Measurements from ENCODE around the gene SH2D3C.

SH2D3C gene

DNA sequence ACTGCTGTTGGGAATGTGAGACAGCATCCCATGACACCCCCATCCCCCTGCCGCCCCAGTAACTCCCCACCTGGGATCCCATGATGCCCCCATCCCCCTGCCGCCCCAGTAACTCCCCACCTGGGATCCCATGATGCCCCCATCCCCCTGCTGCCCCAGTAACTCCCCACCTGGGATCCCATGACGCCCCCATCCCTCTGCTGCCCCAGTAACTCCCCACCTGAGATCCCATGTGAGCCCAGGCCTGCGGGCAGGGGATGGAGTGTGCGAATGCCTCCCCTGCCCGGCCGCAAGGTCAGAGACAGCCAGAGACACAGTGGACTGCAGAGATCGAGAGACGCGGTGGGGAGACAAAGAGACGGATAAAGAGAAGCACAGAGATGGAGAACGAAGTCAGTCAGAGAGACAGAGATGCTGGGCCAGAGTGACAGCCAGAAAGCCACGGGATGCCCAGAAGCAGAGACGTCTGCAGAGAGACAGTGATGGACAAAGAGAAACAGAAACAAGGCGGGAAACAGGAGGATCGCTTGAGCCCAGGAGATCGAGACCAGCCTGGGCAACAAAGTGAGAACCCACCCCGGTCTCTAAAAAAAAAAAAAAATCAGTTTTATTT, 992 bp downstream of the SH2D3C start:
- H3K4me1 ChIP-seq (ENCODE audit: insufficient read depth, low read length), result peaks cover 7% of the 10 kb centered on the region; the same call in 1 of the 2 replicates
- H3K27me3 ChIP-seq (ENCODE audit: insufficient read depth, low read length), result no peaks in the 10 kb centered on the region
- no peak overlapping the region for H3K9ac ChIP-seq (ENCODE audit: low read depth, low read length)
- H3K9me3 ChIP-seq (ENCODE audit: insufficient read depth, low read depth, low read length), result no peaks in the 10 kb centered on the region
- H3K36me3 ChIP-seq (ENCODE audit: insufficient read depth, low read depth, low read length), result no peaks in the 10 kb centered on the region
- H3K27ac ChIP-seq (ENCODE audit: low read length), result no peak overlapping the region
- no peak overlapping the region for H3K4me3 ChIP-seq (ENCODE audit: low read length)

DNA sequence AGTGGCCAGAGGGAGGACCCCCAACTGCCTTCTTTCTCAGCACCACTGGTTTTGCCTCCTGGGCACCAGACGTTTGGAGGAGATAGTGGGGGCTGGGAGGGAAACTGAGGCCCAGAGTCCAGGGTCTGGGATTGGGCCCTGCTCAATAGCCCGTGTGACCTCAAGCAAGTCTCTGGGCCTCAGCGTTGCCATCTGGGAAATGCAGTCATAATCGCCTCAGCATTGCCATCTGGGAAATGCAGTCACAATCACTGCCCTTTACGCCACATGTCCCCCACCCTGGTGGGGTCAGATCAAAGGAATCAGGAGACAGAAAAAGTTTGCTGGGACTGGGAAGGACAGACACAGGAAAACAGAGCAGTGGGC, 1.6 kb downstream of the SH2D3C start:
- Histone ChIP-seq H3K36me3 (ENCODE audit: insufficient read depth, low read depth, low read length) (no peaks in the 10 kb centered on the region), H3K4me1 (ENCODE audit: insufficient read depth, low read length) (peaks cover 7% of the 10 kb centered on the region; the same call in 1 of the 2 replicates), H3K9me3 (ENCODE audit: insufficient read depth, low read depth, low read length) (no peaks in the 10 kb centered on the region), H3K9ac (ENCODE audit: low read depth, low read length) (peak overlapping the region; percentile 45; the same call in 1 of the 2 replicates), H3K27me3 (ENCODE audit: insufficient read depth, low read length) (no peaks in the 10 kb centered on the region), H3K27ac (ENCODE audit: low read length) (no peak overlapping the region), H3K4me3 (ENCODE audit: low read length) (no peak overlapping the region)

DNA sequence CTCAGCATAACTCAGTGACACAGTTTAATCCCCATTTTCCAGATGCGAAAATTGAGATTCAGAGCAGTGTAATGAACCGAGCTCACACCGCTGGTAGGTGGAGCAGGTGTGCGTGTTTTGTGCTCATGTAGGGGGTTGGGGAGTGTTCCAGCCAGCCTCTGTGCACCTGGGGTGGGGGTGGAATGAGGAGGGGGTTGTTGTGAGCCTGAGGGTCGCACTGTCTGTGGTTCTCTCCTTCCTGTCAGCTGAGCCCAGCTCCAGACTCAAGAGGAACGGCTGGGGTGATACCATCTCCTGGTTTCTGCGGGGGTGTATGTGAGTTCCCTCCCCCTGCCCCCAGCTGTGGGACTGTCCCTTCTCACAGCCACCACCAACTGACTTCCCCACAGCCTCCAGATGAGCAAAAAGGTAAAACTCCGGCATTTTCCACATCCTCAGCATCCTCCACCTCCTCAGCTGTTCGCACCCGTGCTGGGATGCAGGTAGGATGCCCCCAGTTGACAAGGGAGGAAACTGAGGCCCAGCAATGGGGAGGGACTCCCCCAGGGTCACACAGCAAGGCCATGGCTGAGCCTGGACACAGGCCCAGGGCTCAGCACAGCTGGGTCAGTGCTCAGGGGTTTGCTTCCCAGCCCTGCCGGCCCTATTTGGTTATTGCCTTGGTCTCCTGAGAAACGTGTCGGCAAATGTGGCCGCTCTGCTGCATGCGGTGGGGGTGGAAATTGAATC, 2.1 kb downstream of the SH2D3C start:
- no peak overlapping the region for H3K27ac ChIP-seq (ENCODE audit: low read length)
- peak overlapping the region; percentile 45; the same call in 1 of the 2 replicates for H3K9ac ChIP-seq (ENCODE audit: low read depth, low read length)
- H3K4me3 ChIP-seq (ENCODE audit: low read length), result no peak overlapping the region
- no peaks in the 10 kb centered on the region for H3K27me3 ChIP-seq (ENCODE audit: insufficient read depth, low read length)
- H3K9me3 ChIP-seq (ENCODE audit: insufficient read depth, low read depth, low read length), result no peaks in the 10 kb centered on the region
- H3K36me3 ChIP-seq (ENCODE audit: insufficient read depth, low read depth, low read length), result no peaks in the 10 kb centered on the region
- peaks cover 7% of the 10 kb centered on the region; the same call in 1 of the 2 replicates for H3K4me1 ChIP-seq (ENCODE audit: insufficient read depth, low read length)

DNA sequence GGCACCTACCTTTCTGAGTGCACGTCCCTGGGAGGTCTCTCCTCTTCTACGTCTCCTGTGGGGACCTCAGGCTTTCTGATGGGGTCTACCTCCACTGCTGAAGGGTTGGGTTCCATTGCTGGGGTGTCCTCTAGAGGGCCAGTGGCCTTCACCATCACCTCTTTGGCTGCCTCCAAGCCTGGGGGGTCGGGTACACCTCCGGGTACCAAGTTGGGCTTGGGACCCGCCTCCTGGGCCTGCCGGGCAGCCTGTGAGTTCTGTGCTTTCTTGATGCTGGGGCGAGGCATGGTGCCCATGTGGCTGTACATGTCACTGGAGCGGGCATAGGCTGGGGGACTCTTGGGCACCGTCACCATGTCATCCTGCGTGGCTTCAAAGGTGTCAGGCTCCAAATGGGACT, 4.5 kb downstream of the SH2D3C start:
- no peaks in the 10 kb centered on the region for H3K9me3 ChIP-seq (ENCODE audit: insufficient read depth, low read depth, low read length)
- peaks cover 15% of the 10 kb centered on the region; the same call in 1 of the 2 replicates for H3K4me1 ChIP-seq (ENCODE audit: insufficient read depth, low read length)
- H3K4me3 ChIP-seq (ENCODE audit: low read length), result no peak overlapping the region
- H3K9ac ChIP-seq (ENCODE audit: low read depth, low read length), result no peak overlapping the region
- H3K27ac ChIP-seq (ENCODE audit: low read length), result no peak overlapping the region
- H3K36me3 ChIP-seq (ENCODE audit: insufficient read depth, low read depth, low read length), result no peaks in the 10 kb centered on the region
- no peaks in the 10 kb centered on the region for H3K27me3 ChIP-seq (ENCODE audit: insufficient read depth, low read length)

DNA sequence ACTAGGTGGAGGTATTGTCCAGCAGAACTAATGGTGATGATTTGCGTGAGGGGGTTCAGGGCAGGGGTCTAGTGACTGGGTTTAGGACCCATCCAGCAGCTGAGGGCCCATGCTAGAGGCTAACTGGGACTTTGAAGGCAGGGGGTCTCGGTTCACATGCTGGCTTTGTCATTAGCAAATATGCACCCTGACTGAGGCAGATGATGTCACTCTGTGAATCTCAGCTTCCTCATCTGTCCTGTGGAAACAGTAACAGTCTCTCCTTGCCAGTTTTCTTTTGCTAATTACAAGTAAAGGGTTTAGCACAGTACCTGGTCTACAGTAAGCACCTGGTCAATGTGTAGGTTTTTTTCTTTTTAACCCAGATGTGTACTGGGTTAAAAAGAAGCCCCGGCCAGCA, 5.2 kb downstream of the SH2D3C start:
- Histone ChIP-seq H3K4me3 (ENCODE audit: low read length) (no peak overlapping the region), H3K27ac (ENCODE audit: low read length) (no peak overlapping the region), H3K9me3 (ENCODE audit: insufficient read depth, low read depth, low read length) (no peaks in the 10 kb centered on the region), H3K27me3 (ENCODE audit: insufficient read depth, low read length) (no peaks in the 10 kb centered on the region), H3K36me3 (ENCODE audit: insufficient read depth, low read depth, low read length) (no peaks in the 10 kb centered on the region), H3K9ac (ENCODE audit: low read depth, low read length) (no peak overlapping the region), H3K4me1 (ENCODE audit: insufficient read depth, low read length) (peaks cover 17% of the 10 kb centered on the region; the same call in 1 of the 2 replicates)

DNA sequence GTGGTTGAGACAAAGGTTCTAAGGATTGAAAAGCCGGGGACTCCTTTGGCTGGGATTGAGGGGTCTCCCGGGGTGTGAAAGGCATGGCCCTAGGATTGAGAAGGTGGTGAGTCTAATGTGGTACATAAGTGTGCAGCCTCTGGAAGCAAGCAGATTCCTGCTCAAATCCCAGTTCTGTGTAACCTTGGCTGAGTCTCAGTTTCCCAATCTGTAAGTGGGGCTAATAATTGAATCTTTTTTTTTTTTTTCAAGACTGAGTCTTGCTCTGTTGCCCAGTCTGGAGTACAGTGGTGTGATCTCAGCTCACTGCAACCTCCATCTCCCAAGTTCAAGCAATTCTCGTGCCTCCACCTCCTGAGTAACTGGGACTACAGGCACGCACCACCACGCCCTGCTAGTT, 5.9 kb downstream of the SH2D3C start:
- no peak overlapping the region for H3K27ac ChIP-seq (ENCODE audit: low read length)
- H3K9ac ChIP-seq (ENCODE audit: low read depth, low read length), result no peak overlapping the region
- no peaks in the 10 kb centered on the region for H3K36me3 ChIP-seq (ENCODE audit: insufficient read depth, low read depth, low read length)
- no peaks in the 10 kb centered on the region for H3K27me3 ChIP-seq (ENCODE audit: insufficient read depth, low read length)
- H3K4me1 ChIP-seq (ENCODE audit: insufficient read depth, low read length), result peaks cover 21% of the 10 kb centered on the region; the same call in 1 of the 2 replicates
- no peaks in the 10 kb centered on the region for H3K9me3 ChIP-seq (ENCODE audit: insufficient read depth, low read depth, low read length)
- H3K4me3 ChIP-seq (ENCODE audit: low read length), result no peak overlapping the region

- Histone ChIP-seq H3K4me1 (ENCODE audit: insufficient read depth, low read length) (peaks cover 21% of the 10 kb centered on the region; the same call in 1 of the 2 replicates), H3K27ac (ENCODE audit: low read length) (no peak overlapping the region), H3K36me3 (ENCODE audit: insufficient read depth, low read depth, low read length) (no peaks in the 10 kb centered on the region), H3K27me3 (ENCODE audit: insufficient read depth, low read length) (no peaks in the 10 kb centered on the region), H3K4me3 (ENCODE audit: low read length) (peak overlapping the region; percentile 55), H3K9me3 (ENCODE audit: insufficient read depth, low read depth, low read length) (no peaks in the 10 kb centered on the region), H3K9ac (ENCODE audit: low read depth, low read length) (peak overlapping the region; percentile 60; the same call in 1 of the 2 replicates)
These were observed 6.8 kb downstream of the SH2D3C start for GRCh38 chr9:127771570-127772189.

DNA sequence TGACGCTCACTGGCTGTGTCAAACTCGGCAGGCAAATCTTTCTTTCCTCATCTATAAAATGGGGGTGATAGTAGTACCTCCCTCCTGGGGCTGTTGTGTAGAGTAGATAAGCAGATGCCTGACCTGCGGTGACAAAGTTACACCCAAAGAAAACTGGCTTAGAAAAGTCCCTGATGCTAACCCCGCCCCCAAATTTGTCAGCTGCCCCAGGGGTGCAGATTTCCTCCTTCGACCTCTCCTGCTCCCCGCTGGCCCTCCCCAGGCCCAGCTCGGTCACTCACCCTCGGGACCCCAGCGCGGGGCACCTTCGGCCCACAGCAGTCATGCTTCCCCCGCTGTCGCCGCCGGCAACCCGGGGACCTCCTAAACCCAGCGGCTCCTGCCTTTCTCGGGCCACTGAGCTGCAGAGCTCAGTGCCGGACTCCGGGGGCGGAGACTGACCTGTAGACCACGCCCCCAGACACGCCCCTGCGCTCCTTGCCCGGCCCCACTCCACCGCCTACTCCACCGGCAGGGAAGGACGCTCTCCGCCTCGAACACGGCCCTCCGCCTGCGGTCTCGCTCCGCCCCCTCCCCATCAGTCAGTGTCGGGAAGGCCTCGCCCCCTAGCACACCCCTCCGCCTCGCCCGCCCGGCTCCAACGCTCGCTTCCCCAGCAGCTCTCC, 7.4 kb downstream of the SH2D3C start:
- H3K27ac ChIP-seq (ENCODE audit: low read length), result no peak overlapping the region
- H3K27me3 ChIP-seq (ENCODE audit: insufficient read depth, low read length), result no peaks in the 10 kb centered on the region
- peak overlapping the region; percentile 73 for H3K4me3 ChIP-seq (ENCODE audit: low read length)
- no peaks in the 10 kb centered on the region for H3K36me3 ChIP-seq (ENCODE audit: insufficient read depth, low read depth, low read length)
- H3K9ac ChIP-seq (ENCODE audit: low read depth, low read length), result peak overlapping the region; percentile 34; the same call in 1 of the 2 replicates
- H3K9me3 ChIP-seq (ENCODE audit: insufficient read depth, low read depth, low read length), result no peaks in the 10 kb centered on the region
- H3K4me1 ChIP-seq (ENCODE audit: insufficient read depth, low read length), result peaks cover 15% of the 10 kb centered on the region; the same call in 1 of the 2 replicates

- H3K9ac ChIP-seq (ENCODE audit: low read depth, low read length), result peak overlapping the region; percentile 34; the same call in 1 of the 2 replicates
- peak overlapping the region; percentile 73 for H3K4me3 ChIP-seq (ENCODE audit: low read length)
- no peak overlapping the region for H3K27ac ChIP-seq (ENCODE audit: low read length)
- no peaks in the 10 kb centered on the region for H3K36me3 ChIP-seq (ENCODE audit: insufficient read depth, low read depth, low read length)
- H3K4me1 ChIP-seq (ENCODE audit: insufficient read depth, low read length), result peaks cover 14% of the 10 kb centered on the region; the same call in 1 of the 2 replicates
- no peaks in the 10 kb centered on the region for H3K9me3 ChIP-seq (ENCODE audit: insufficient read depth, low read depth, low read length)
- H3K27me3 ChIP-seq (ENCODE audit: insufficient read depth, low read length), result no peaks in the 10 kb centered on the region
These were observed 7.9 kb downstream of the SH2D3C start for GRCh38 chr9:127770583-127770904.

DNA sequence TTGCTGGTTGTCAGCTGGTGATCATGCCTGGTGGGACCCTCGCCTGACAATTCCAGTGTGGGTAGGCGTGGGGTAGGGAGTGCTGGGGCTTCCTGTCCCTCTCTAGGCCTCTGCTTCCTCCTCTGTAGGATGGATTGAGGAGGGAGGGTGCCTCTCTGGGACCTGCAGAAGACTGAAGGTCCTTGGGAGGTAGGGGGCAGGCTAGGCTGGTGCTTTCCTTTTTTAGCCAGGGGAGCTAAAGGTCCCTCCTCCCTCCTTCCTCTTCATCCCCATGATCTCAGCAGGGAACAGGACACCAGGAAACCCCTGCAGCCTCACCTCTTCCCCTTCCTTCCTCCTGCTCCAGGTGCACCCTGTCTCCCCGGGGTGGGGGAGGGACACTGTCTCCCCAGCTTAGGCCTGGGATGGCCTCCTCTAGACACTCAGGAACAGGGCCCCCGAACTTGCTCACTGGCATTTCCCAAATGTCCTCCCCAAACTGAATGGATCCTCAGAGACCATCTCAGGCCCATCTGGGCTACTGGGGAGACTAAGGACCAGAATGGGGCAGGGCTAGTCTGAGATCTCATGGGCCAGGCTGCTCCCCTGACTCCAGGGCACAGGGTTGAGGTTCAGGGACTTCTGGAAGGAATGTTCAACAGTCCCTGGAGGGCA, 8.4 kb downstream of the SH2D3C start:
- H3K4me1 ChIP-seq (ENCODE audit: insufficient read depth, low read length), result peaks cover 14% of the 10 kb centered on the region; the same call in 1 of the 2 replicates
- no peaks in the 10 kb centered on the region for H3K27me3 ChIP-seq (ENCODE audit: insufficient read depth, low read length)
- no peak overlapping the region for H3K27ac ChIP-seq (ENCODE audit: low read length)
- no peak overlapping the region for H3K9ac ChIP-seq (ENCODE audit: low read depth, low read length)
- H3K9me3 ChIP-seq (ENCODE audit: insufficient read depth, low read depth, low read length), result no peaks in the 10 kb centered on the region
- H3K4me3 ChIP-seq (ENCODE audit: low read length), result peak overlapping the region; percentile 73; the same call in 1 of the 2 replicates
- H3K36me3 ChIP-seq (ENCODE audit: insufficient read depth, low read depth, low read length), result no peaks in the 10 kb centered on the region

DNA sequence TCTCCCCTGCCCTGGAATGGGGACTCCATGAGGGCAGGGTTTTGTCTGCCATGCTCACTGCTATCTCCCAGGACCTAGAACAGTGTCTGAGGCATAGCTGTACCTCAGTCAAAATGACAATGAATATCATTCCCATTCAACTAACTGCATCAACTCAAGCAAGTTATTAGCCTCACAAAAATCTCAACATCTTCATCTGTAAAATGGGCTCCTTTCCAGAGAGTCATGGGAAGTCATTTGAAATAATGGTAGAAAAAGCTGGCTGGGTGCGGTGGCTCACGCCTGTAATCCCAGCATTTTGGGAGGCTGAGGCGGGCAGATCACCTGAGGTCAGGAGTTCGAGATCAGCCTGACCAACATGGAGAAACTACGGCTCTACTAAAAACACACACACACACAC, 9.4 kb downstream of the SH2D3C start:
- Histone ChIP-seq H3K4me1 (ENCODE audit: insufficient read depth, low read length) (peaks cover 14% of the 10 kb centered on the region; the same call in 1 of the 2 replicates), H3K9ac (ENCODE audit: low read depth, low read length) (no peak overlapping the region), H3K27me3 (ENCODE audit: insufficient read depth, low read length) (no peaks in the 10 kb centered on the region), H3K4me3 (ENCODE audit: low read length) (no peak overlapping the region), H3K27ac (ENCODE audit: low read length) (no peak overlapping the region), H3K36me3 (ENCODE audit: insufficient read depth, low read depth, low read length) (no peaks in the 10 kb centered on the region), H3K9me3 (ENCODE audit: insufficient read depth, low read depth, low read length) (no peaks in the 10 kb centered on the region)
